ENCODE measurements around the gene ERICH4.

GRCh38 chr19:41427647-41428480, 15.1 kb upstream of the ERICH4 start:
- TF ChIP-seq CTCF (conservative IDR thresholded peaks at IDR 0.05; ENCODE audit: low read depth, low read length) (no peak), FOS (IDR thresholded peaks at IDR 0.05; ENCODE audit: low read depth, low read length) (no peak), RAD21 (IDR thresholded peaks at IDR 0.05; ENCODE audit: low read length) (no peak), POLR2A (IDR thresholded peaks at IDR 0.05; ENCODE audit: low read depth, low read length) (no peak), MAFK (IDR thresholded peaks at IDR 0.05; ENCODE audit: low read depth, low read length) (no peak), CEBPB (IDR thresholded peaks at IDR 0.05; ENCODE audit: low read depth, low read length) (no peak), MAZ (IDR thresholded peaks at IDR 0.05; ENCODE audit: borderline replicate concordance, low read depth, low read length) (no peak), RFX5 (IDR thresholded peaks at IDR 0.05; ENCODE audit: low read depth, low read length) (no peak), NFE2L2 (IDR thresholded peaks at IDR 0.05; ENCODE audit: low read depth, low read length) (no peak), CHD1 (IDR thresholded peaks at IDR 0.05; ENCODE audit: low read depth, low read length) (no peak)
